ENCODE measurements around the gene KIAA1328. TPM values are rescaled to one million over a fixed set of nuclear protein-coding genes. Genes with fewer than 3 reads are reported as not detected.
"Not testable (repeated sequence)": the region's sequence is repeated elsewhere in the genome, so short reads cannot be mapped to it uniquely, and the experiment has no call there.

The KIAA1328 gene
- total RNA-seq, 8 experiments from 2014 or later: 2.3 to 11.3 (median 8.8) TPM

GRCh38 chr18:36897253-36897652 lies 68.3 kb downstream of the KIAA1328 start:
- Histone ChIP-seq H3K27ac (no peak overlapping the region), H3K4me1 (replicated peaks in 1 of 2) (no peaks in the 10 kb centered on the region), H3K4me3 (no peak overlapping the region)
- WGBS, 10 experiments: 50 to 100% (median 89%) methylated on average over 1 of the region's 1 CpG; no CpG with 5 or more reads in 2 of the 10 experiments
- in situ Hi-C loops (cut with MboI; ENCODE audit: low pct_unique_long_range_greater_than_20kb in 2 of 9, low sequenced_read_pairs in 9 of 9, unreplicated experiment in 9 of 9): no loop called here
- no peak for ATAC-seq (replicated peaks in 6 of 8)

GRCh38 chr18:36899289-36899688 lies 70.4 kb downstream of the KIAA1328 start:
- no peak overlapping the region for H3K4me3 ChIP-seq
- no peaks in the 10 kb centered on the region for H3K4me1 ChIP-seq (replicated peaks in 1 of 2)
- H3K27ac ChIP-seq: no peak overlapping the region
- in situ Hi-C loops (cut with MboI; ENCODE audit: low pct_unique_long_range_greater_than_20kb in 2 of 9, low sequenced_read_pairs in 9 of 9, unreplicated experiment in 9 of 9): no loop called here
- 27 to 100% (median 86%) methylated on average over 2 to 3 of the region's 3 CpGs for WGBS, 10 experiments
- no peak for ATAC-seq (replicated peaks in 6 of 8)

GRCh38 chr18:36900466-36900865 lies 71.5 kb downstream of the KIAA1328 start:
- 93 to 100% (median 96%) methylated on average over 2 to 4 of the region's 4 CpGs; no CpG with 5 or more reads in 2 of the 10 experiments for WGBS, 10 experiments
- ATAC-seq (replicated peaks in 6 of 8): no peak
- Histone ChIP-seq H3K4me1 (replicated peaks in 1 of 2) (no peaks in the 10 kb centered on the region), H3K4me3 (no peak overlapping the region), H3K27ac (no peak overlapping the region)
- in situ Hi-C loops (cut with MboI; ENCODE audit: low pct_unique_long_range_greater_than_20kb in 2 of 9, low sequenced_read_pairs in 9 of 9, unreplicated experiment in 9 of 9): no loop called here

- no peak for ATAC-seq (replicated peaks in 6 of 8)
- no peaks in the 10 kb centered on the region for H3K4me1 ChIP-seq (replicated peaks in 1 of 2)
- H3K4me3 ChIP-seq: no peak overlapping the region
- in situ Hi-C loops (cut with MboI; ENCODE audit: low pct_unique_long_range_greater_than_20kb in 2 of 9, low sequenced_read_pairs in 9 of 9, unreplicated experiment in 9 of 9): no loop called here
- no peak overlapping the region for H3K27ac ChIP-seq
- 83 to 100% (median 85%) methylated on average over 1 of the region's 1 CpG; no CpG with 5 or more reads in 6 of the 10 experiments for WGBS, 10 experiments
Measured at GRCh38 chr18:36901277-36901701, 72.4 kb downstream of the KIAA1328 start.

GRCh38 chr18:36903215-36903928 lies 74.4 kb downstream of the KIAA1328 start:
- ATAC-seq (replicated peaks in 6 of 8): no peak
- no peaks in the 10 kb centered on the region for H3K4me1 ChIP-seq (replicated peaks in 1 of 2)
- 69 to 100% (median 87%) methylated on average over 1 to 3 of the region's 3 CpGs for WGBS, 10 experiments
- no peak overlapping the region for H3K4me3 ChIP-seq
- no peak overlapping the region for H3K27ac ChIP-seq
- in situ Hi-C loops (cut with MboI; ENCODE audit: low pct_unique_long_range_greater_than_20kb in 2 of 9, low sequenced_read_pairs in 9 of 9, unreplicated experiment in 9 of 9): no loop called here

- Histone ChIP-seq H3K4me1 (replicated peaks in 1 of 2) (no peaks in the 10 kb centered on the region), H3K4me3 (no peak overlapping the region), H3K27ac (no peak overlapping the region)
- ATAC-seq (replicated peaks in 6 of 8): no peak
- in situ Hi-C loops (cut with MboI; ENCODE audit: low pct_unique_long_range_greater_than_20kb in 2 of 9, low sequenced_read_pairs in 9 of 9, unreplicated experiment in 9 of 9): no loop called here
Measured at GRCh38 chr18:36905571-36905970, 76.6 kb downstream of the KIAA1328 start.

GRCh38 chr18:36909282-36909681 lies 80.4 kb downstream of the KIAA1328 start:
- H3K27ac ChIP-seq; H3K4me3 ChIP-seq; ATAC-seq (replicated peaks in 6 of 8); H3K4me1 ChIP-seq (replicated peaks in 1 of 2); in situ Hi-C loops (cut with MboI; ENCODE audit: low pct_unique_long_range_greater_than_20kb in 2 of 9, low sequenced_read_pairs in 9 of 9, unreplicated experiment in 9 of 9): not testable (repeated sequence)
- no CpG with 5 or more reads among the region's 4 CpGs for WGBS, 10 experiments

GRCh38 chr18:36912887-36913286 lies 84.0 kb downstream of the KIAA1328 start:
- H3K4me3 ChIP-seq: no peak overlapping the region
- whole genome bisulfite sequencing, 10 experiments: 67 to 100% (median 100%) methylated on average over 1 of the region's 1 CpG; no CpG with 5 or more reads in 4 of the 10 experiments
- in situ Hi-C loops (cut with MboI; ENCODE audit: low pct_unique_long_range_greater_than_20kb in 2 of 9, low sequenced_read_pairs in 9 of 9, unreplicated experiment in 9 of 9): no loop called here
- ATAC-seq (replicated peaks in 6 of 8): no peak
- no peaks in the 10 kb centered on the region for H3K4me1 ChIP-seq (replicated peaks in 1 of 2)
- no peak overlapping the region for H3K27ac ChIP-seq

- H3K4me3 ChIP-seq: no peak overlapping the region
- in situ Hi-C loops (cut with MboI; ENCODE audit: low pct_unique_long_range_greater_than_20kb in 2 of 9, low sequenced_read_pairs in 9 of 9, unreplicated experiment in 9 of 9): no loop called here
- H3K27ac ChIP-seq: no peak overlapping the region
- H3K4me1 ChIP-seq (replicated peaks in 1 of 2): no peaks in the 10 kb centered on the region
- no peak for ATAC-seq (replicated peaks in 6 of 8)
- WGBS, 10 experiments: 67 to 99% (median 92%) methylated on average over 2 to 3 of the region's 3 CpGs; no CpG with 5 or more reads in 1 of the 10 experiments
Measured at GRCh38 chr18:36917907-36918306, 89.0 kb downstream of the KIAA1328 start.

GRCh38 chr18:36929601-36930000 lies 100.7 kb downstream of the KIAA1328 start:
- in situ Hi-C loops (cut with MboI; ENCODE audit: low pct_unique_long_range_greater_than_20kb in 2 of 9, low sequenced_read_pairs in 9 of 9, unreplicated experiment in 9 of 9): no loop called here
- H3K27ac ChIP-seq: no peak overlapping the region
- no peaks in the 10 kb centered on the region for H3K4me1 ChIP-seq (replicated peaks in 1 of 2)

GRCh38 chr18:36931106-36931505 lies 102.2 kb downstream of the KIAA1328 start:
- H3K4me1 ChIP-seq (replicated peaks in 1 of 2): no peaks in the 10 kb centered on the region
- no peak overlapping the region for H3K27ac ChIP-seq
- in situ Hi-C loops (cut with MboI; ENCODE audit: low pct_unique_long_range_greater_than_20kb in 2 of 9, low sequenced_read_pairs in 9 of 9, unreplicated experiment in 9 of 9): no loop called here
- H3K4me3 ChIP-seq: no peak overlapping the region
- peak in 1 of 8 experiments; percentile 30 for ATAC-seq (replicated peaks in 6 of 8)
- WGBS, 10 experiments: 89 to 100% (median 97%) methylated on average over 1 to 4 of the region's 4 CpGs; no CpG with 5 or more reads in 4 of the 10 experiments

More at GRCh38 chr18:36929601-36930000, 100.7 kb downstream of the KIAA1328 start:
- ATAC-seq (replicated peaks in 6 of 8): no peak
- 60 to 100% (median 85%) methylated on average over 1 to 2 of the region's 2 CpGs; no CpG with 5 or more reads in 4 of the 10 experiments for WGBS, 10 experiments
- no peak overlapping the region for H3K4me3 ChIP-seq

- Histone ChIP-seq H3K4me1 (replicated peaks in 1 of 2) (no peaks in the 10 kb centered on the region), H3K27ac (no peak overlapping the region), H3K4me3 (no peak overlapping the region)
- ATAC-seq (replicated peaks in 6 of 8): no peak
- WGBS, 10 experiments: 80 to 100% (median 92%) methylated on average over 1 to 2 of the region's 2 CpGs; no CpG with 5 or more reads in 6 of the 10 experiments
- in situ Hi-C loops (cut with MboI; ENCODE audit: low pct_unique_long_range_greater_than_20kb in 2 of 9, low sequenced_read_pairs in 9 of 9, unreplicated experiment in 9 of 9): no loop called here
Measured at GRCh38 chr18:36933552-36933951, 104.6 kb downstream of the KIAA1328 start.

GRCh38 chr18:36934884-36935283 lies 106.0 kb downstream of the KIAA1328 start:
- no peak for ATAC-seq (replicated peaks in 6 of 8)
- in situ Hi-C loops (cut with MboI; ENCODE audit: low pct_unique_long_range_greater_than_20kb in 2 of 9, low sequenced_read_pairs in 9 of 9, unreplicated experiment in 9 of 9): no loop called here
- 29 to 100% (median 93%) methylated on average over 1 of the region's 1 CpG; no CpG with 5 or more reads in 3 of the 10 experiments for WGBS, 10 experiments
- Histone ChIP-seq H3K4me1 (replicated peaks in 1 of 2) (no peaks in the 10 kb centered on the region), H3K27ac (no peak overlapping the region), H3K4me3 (no peak overlapping the region)

- WGBS, 10 experiments: 7 to 64% (median 36%) methylated on average over 3 to 6 of the region's 6 CpGs
- in situ Hi-C loops (cut with MboI; ENCODE audit: low pct_unique_long_range_greater_than_20kb in 2 of 9, low sequenced_read_pairs in 9 of 9, unreplicated experiment in 9 of 9): no loop called here
- peak in 3 of 8 experiments; percentile 56 to 75 (median 58) for ATAC-seq (replicated peaks in 6 of 8)
Measured at GRCh38 chr18:36942264-36942663, 113.3 kb downstream of the KIAA1328 start.

More at GRCh38 chr18:36942264-36942663, 113.3 kb downstream of the KIAA1328 start:
- no peaks in the 10 kb centered on the region for H3K4me1 ChIP-seq (replicated peaks in 1 of 2)
- no peak overlapping the region for H3K4me3 ChIP-seq
- H3K27ac ChIP-seq: no peak overlapping the region
